DOHH2 (cell line): ENCODE results near the gene STPG3.

ENCODE experiments used
- H3F3A ChIP-seq: fragments of 200-600 bp; sonication (generic), shearing (Covaris generic); 2 replicates; pipeline ENCODE4 v1.6.0; 2016; ENCODE audit warnings: antibody characterized with exemption, mild to moderate bottlenecking; ENCODE audit not compliant: control insufficient read depth, insufficient read depth
- H3K27ac ChIP-seq: fragments of 200-600 bp; sonication (generic); 2 replicates; pipeline ENCODE4 v1.5.1; 2014; ENCODE audit warnings: low read depth, mild to moderate bottlenecking, low read length, moderate library complexity
- H3K27me3 ChIP-seq: fragments of 200-600 bp; sonication (generic); 2 replicates; pipeline ENCODE4 v1.6.1; 2014; ENCODE audit warnings: mild to moderate bottlenecking, low read length, mixed read lengths; ENCODE audit not compliant: control insufficient read depth
- H3K36me3 ChIP-seq: fragments of 200-600 bp; sonication (generic); 2 replicates; pipeline ENCODE4 v1.6.1; 2014; ENCODE audit warnings: mild to moderate bottlenecking, low read length, moderate library complexity, mixed read lengths; ENCODE audit not compliant: control insufficient read depth
- H3K4me1 ChIP-seq: fragments of 200-600 bp; sonication (generic); 2 replicates; pipeline ENCODE4 v1.6.1; 2014; ENCODE audit warnings: mild to moderate bottlenecking, low read length, mixed read lengths; ENCODE audit not compliant: control insufficient read depth
- H3K4me2 ChIP-seq: fragments of 200-600 bp; sonication (generic); 2 replicates; pipeline ENCODE4 v1.6.0; 2014; ENCODE audit warnings: mild to moderate bottlenecking, low read length, moderate library complexity
- H3K4me3 ChIP-seq: fragments of 200-600 bp; sonication (generic); 2 replicates; pipeline ENCODE4 v1.5.1; 2014; ENCODE audit warnings: mild to moderate bottlenecking, low read length, mixed read lengths
- H3K79me2 ChIP-seq: fragments of 200-600 bp; sonication (generic); 2 replicates; pipeline ENCODE4 v1.6.1; 2014; ENCODE audit warnings: mild to moderate bottlenecking, low read length, mixed read lengths; ENCODE audit not compliant: control insufficient read depth
- H3K9me2 ChIP-seq: fragments of 200-600 bp; sonication (generic); replicated peaks from 2 replicates; pipeline ENCODE4 v1.6.1; 2014; ENCODE audit warnings: mild to moderate bottlenecking, low read length, mixed read lengths; ENCODE audit not compliant: control insufficient read depth
- H3K9me3 ChIP-seq: fragments of 200-600 bp; sonication (generic); 2 replicates; pipeline ENCODE4 v1.6.1; 2014; ENCODE audit warnings: antibody characterized with exemption, low read length, mixed read lengths; ENCODE audit not compliant: control insufficient read depth, insufficient read depth
- H4K20me1 ChIP-seq: fragments of 200-600 bp; sonication (generic); 2 replicates; pipeline ENCODE4 v1.6.0; 2014; ENCODE audit warnings: low read depth, mild to moderate bottlenecking, antibody characterized with exemption, low read length, moderate library complexity; ENCODE audit not compliant: control insufficient read depth, insufficient read depth
- CTCF ChIP-seq: fragments of 200-600 bp; sonication (generic); IDR thresholded peaks from one replicate; pipeline ENCODE4 v1.5.1; 2014; ENCODE audit warnings: antibody characterized with exemption, mild to moderate bottlenecking, low read depth, low read length; ENCODE audit not compliant: poor library complexity, severe bottlenecking
- EZH2phosphoT487 ChIP-seq: fragments of 200-600 bp; sonication (generic); IDR thresholded peaks from 2 replicates; pipeline ENCODE4 v1.6.1; 2017; ENCODE audit warnings: borderline replicate concordance, mild to moderate bottlenecking, antibody characterized with exemption, low read length, moderate library complexity, mixed read lengths

The STPG3 gene

GRCh38 chr9:137280474-137281344 lies 29.6 kb downstream of the STPG3 start:
- no peak for TF ChIP-seq EZH2phosphoT487
- TF ChIP-seq CTCF: peak; percentile 39
- peaks cover 22% of the 10 kb centered on the region for H3K36me3 ChIP-seq
- no peak overlapping the region for H3K4me3 ChIP-seq
- peaks cover 9% of the 10 kb centered on the region; the same call in 1 of the 2 replicates for H3K79me2 ChIP-seq
- H3K9me3 ChIP-seq: no peaks in the 10 kb centered on the region
- H3F3A ChIP-seq: peaks cover 21% of the 10 kb centered on the region
- no peaks in the 10 kb centered on the region for H4K20me1 ChIP-seq
- no peaks in the 10 kb centered on the region for H3K27me3 ChIP-seq
- no peak overlapping the region; the same call in 1 of the 2 replicates for H3K4me2 ChIP-seq
- H3K27ac ChIP-seq: no peak overlapping the region
- peaks cover 92% of the 10 kb centered on the region for H3K4me1 ChIP-seq
- H3K9me2 ChIP-seq: no peaks in the 10 kb centered on the region

DNA sequence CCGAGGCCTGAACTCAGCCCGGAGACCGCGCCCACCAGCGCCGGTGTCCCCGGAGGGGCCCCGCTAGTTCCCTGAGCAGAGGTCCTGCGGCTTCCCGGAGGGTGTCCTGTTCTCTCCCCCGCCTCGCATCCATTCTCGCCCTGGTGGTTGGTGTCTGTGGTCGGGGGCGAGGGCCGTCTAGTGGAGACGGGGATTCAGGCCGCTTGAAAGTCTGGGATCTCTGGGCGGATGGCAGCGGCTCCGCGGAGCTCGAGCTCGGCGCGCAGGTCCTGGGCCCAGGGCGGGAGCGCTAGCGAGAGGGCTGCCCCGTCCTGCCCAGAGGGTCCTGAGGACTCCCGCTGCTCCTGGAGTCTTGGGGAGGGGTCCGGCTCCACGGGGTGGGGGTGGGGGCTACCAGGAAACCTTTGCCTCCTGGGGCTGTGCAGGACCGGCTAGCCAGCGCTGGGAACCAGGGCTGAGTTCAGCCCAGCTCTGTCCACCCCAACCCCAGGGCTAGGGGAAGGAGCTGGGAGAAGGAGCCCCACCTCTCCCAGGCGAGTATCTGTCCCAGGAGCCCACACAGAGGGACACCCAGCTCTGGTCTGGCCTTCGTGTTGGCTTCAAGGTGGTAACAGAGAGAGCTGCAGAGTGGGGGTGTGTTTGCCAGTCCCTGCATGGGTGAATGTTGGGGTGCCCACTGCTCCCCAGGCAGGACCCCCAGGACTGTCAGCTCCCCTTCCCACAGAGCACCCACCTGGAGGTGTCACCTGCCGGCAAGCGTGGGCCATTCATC lies 30.4 kb downstream of the STPG3 start:
- H3K9me2 ChIP-seq: no peaks in the 10 kb centered on the region
- peaks cover 28% of the 10 kb centered on the region for H3F3A ChIP-seq
- H3K27ac ChIP-seq: peak overlapping the region; percentile 68
- H3K4me1 ChIP-seq: peaks cover 92% of the 10 kb centered on the region
- TF ChIP-seq CTCF: no peak
- TF ChIP-seq EZH2phosphoT487: no peak
- H3K4me3 ChIP-seq: no peak overlapping the region
- no peaks in the 10 kb centered on the region for H3K27me3 ChIP-seq
- peaks cover 22% of the 10 kb centered on the region for H3K36me3 ChIP-seq
- H3K4me2 ChIP-seq: peak overlapping the region; percentile 45
- H4K20me1 ChIP-seq: no peaks in the 10 kb centered on the region
- no peaks in the 10 kb centered on the region for H3K9me3 ChIP-seq
- peaks cover 9% of the 10 kb centered on the region; the same call in 1 of the 2 replicates for H3K79me2 ChIP-seq

DNA sequence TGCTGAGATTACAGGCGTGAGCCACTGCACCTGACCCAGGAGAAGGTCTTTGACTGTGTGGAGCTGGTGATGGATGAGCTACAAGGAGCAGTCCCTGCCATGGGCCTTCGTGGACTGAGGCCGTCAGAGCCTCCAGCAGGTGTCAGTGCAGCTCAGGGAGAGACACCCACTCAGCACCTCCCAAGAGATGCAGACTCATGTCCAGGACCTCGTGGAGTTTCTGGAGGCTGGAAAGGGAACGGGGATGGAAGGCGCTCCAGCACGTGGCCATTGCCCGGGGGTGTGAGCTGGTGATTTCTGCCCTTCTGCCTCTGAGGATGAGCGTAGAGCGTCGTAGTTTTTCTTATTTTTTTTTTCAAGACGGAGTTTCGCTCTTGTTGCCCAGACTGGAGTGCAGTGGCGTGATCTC lies 35.9 kb downstream of the STPG3 start:
- TF ChIP-seq CTCF (peak; percentile 81), EZH2phosphoT487 (no peak)
- H4K20me1 ChIP-seq: no peaks in the 10 kb centered on the region
- H3K9me3 ChIP-seq: no peaks in the 10 kb centered on the region
- H3K36me3 ChIP-seq: peaks cover 7% of the 10 kb centered on the region
- no peaks in the 10 kb centered on the region for H3K79me2 ChIP-seq
- H3K4me2 ChIP-seq: peak overlapping the region; percentile 65
- H3F3A ChIP-seq: peaks cover 32% of the 10 kb centered on the region
- H3K4me1 ChIP-seq: peaks cover 60% of the 10 kb centered on the region
- H3K4me3 ChIP-seq: peak overlapping the region; percentile 46
- no peaks in the 10 kb centered on the region for H3K9me2 ChIP-seq
- H3K27ac ChIP-seq: peak overlapping the region; percentile 89
- H3K27me3 ChIP-seq: no peaks in the 10 kb centered on the region
